Uterus (tissue), 2 donors: Measurements from ENCODE around the gene OSTC.

ENCODE experiments used
- CTCF ChIP-seq, 4 experiments: fragments of 200-600 bp in 2 of 4; fragments of 450-650 bp in 2 of 4; sonication (generic) in 2 of 4; IDR thresholded peaks; one replicate each; pipeline ENCODE4 v1.5.1; 2016 to 2019; ENCODE audit warnings: antibody characterized with exemption in 4 of 4, mild to moderate bottlenecking in 2 of 4, moderate library complexity in 1 of 4
- POLR2A ChIP-seq, 2 donors: fragments of 450-650 bp; IDR thresholded peaks; one replicate each; pipeline ENCODE4 v1.6.1; 2016; ENCODE audit warnings: antibody characterized with exemption in 2 of 2, mild to moderate bottlenecking in 1 of 2, moderate library complexity in 1 of 2

DNA sequence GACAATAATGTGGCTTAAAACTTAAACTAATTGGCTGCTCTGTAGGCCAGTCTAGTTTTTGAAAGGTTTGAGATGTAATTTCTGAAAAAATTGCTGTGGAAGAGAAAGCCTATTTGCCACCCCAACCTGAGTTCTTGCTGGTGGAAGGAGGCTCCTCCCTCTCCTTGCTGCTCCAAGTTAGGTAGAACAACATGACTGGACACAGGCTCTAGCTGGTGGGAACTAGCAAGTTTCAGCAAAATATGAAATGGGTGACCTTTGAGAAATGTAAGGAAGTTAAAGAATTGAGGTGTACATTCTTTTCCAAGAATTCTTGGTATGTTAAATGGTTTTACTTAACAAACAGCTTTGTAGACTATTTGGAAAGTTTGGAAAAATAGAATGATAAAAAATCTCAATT, 22.0 kb upstream of the OSTC start:
- no peak for TF ChIP-seq CTCF (IDR thresholded peaks at IDR 0.05)
- TF ChIP-seq POLR2A (IDR thresholded peaks at IDR 0.05) = no peak
